SKM-1 (cell line): ENCODE results near the gene RBPJL.
"Not testable (repeated sequence)": the region's sequence is repeated elsewhere in the genome, so short reads cannot be mapped to it uniquely, and the experiment has no call there.

Experiments
- DNase-seq: peaks from one replicate; lab custom pipeline; 2025; ENCODE audit not compliant: unreplicated experiment; lab: John Stamatoyannopoulos, UW

RBPJL gene

GRCh38 chr20:45341579-45341938 lies 34.9 kb downstream of the RBPJL start:
- DNase-seq = no peak

- DNase-seq = no peak
Measured at GRCh38 chr20:45341939-45342854, 35.6 kb downstream of the RBPJL start.

- DNase-seq = no peak
Measured at GRCh38 chr20:45342855-45343531, 36.4 kb downstream of the RBPJL start.

DNA sequence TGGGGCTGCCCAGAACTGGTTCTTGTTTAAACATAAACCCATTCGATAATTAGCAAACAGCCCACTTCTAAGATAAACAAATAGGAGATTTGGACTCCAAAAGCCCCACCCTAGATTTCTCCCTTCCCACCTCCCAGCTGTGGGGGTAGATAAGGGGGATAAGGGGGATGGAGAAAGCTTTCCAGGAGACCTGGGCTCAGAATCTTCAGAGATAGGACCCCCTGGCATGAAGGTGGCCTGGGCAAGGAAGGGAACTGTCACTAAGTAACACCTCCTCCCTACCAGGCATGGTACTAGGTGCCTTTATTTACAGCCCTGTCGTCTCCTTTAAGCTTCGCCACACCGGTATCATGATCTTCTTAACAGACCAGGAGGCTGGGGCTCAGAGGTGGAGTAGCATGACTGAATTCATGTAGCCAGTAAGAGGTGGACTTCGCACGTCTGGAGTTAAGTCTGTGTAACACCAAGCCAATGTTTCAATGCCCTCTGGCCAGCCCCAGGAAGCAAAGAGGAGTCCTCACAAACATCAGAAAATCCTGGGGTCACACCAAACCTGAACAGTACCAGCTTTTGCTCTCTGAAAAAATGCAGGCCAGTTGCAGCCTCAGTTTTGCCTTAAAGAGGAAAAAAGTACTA lies 37.0 kb downstream of the RBPJL start:
- no peak for DNase-seq

GRCh38 chr20:45344168-45344860 lies 37.7 kb downstream of the RBPJL start:
- DNase-seq = peak; percentile 20

GRCh38 chr20:45345104-45345936 lies 38.7 kb downstream of the RBPJL start:
- no peak for DNase-seq

- DNase-seq = no peak
Measured at GRCh38 chr20:45346291-45346718, 39.7 kb downstream of the RBPJL start.

GRCh38 chr20:45346851-45347250 lies 40.2 kb downstream of the RBPJL start:
- DNase-seq = no peak

- DNase-seq = no peak
Measured at GRCh38 chr20:45347297-45347935, 40.8 kb downstream of the RBPJL start.

DNA sequence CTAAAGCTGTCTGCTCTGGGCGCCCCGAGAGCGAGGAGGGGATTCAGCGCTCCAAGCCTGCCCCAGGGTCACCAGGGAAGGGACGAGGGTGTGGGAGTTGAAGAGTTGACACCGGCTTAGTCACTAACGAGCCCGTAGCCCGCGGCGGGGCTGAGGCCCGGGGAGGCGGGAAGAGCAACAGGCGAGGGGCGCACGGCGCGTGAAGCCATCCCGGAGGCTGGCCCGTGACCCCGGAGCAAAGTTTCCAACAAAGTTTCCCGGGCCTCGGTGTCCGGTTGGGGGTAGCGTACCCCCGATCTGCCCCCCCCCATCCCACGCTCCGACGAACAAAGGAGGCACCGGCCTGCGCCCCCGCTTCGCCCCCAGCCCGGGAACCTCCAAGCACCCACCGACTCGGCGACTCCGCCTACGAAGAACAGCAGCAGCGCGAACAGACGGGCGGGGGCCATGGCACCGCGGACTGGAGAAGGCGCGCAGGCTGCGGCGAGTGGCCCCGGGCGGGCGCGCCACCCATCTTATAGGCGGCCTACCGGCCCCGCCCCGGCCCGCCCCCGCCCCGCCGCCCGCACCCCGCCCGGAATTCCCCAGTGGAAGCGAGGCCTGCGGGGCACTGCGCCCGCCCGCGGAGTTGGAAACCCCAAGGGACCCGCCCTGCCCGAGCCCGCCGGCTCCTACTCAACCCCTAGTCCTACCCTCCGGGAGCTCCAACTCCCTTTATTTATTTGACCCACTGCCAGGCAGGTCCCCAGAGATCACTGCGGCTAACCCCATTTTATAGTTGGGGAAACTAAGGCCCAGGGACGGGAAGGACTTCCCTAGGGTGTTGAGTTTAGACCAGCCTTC lies 41.5 kb downstream of the RBPJL start, which contains the start of gene SDC4:
Gene SDC4, minus strand, starts transcription at position 489 of the 843 bp plus-strand sequence. Its CDS starts 40 bp downstream, at position 449.
- no peak for DNase-seq

- no peak for DNase-seq
Measured at GRCh38 chr20:45350217-45350616, 43.6 kb downstream of the RBPJL start.

DNA sequence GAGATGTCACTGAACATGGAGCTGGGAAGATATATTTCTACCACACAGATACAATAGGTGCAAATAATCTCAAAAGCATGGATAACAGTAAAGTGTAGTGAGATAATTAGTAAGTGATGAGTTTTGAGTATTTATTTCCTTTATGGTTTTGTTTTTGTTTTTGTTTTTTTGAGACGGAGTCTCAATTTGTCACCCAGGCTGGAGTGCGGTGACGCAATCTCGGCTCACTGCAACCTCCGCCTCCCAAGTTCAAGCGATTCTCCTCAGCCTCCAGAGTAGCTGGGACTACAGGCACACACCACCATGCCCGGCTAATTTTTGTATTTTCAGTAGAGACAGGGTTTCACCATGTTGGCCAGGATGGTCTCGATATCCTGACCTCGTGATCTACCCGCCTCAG lies 44.2 kb downstream of the RBPJL start:
- DNase-seq = not testable (repeated sequence)

- no peak for DNase-seq
Measured at GRCh38 chr20:45352729-45353128, 46.1 kb downstream of the RBPJL start.

DNA sequence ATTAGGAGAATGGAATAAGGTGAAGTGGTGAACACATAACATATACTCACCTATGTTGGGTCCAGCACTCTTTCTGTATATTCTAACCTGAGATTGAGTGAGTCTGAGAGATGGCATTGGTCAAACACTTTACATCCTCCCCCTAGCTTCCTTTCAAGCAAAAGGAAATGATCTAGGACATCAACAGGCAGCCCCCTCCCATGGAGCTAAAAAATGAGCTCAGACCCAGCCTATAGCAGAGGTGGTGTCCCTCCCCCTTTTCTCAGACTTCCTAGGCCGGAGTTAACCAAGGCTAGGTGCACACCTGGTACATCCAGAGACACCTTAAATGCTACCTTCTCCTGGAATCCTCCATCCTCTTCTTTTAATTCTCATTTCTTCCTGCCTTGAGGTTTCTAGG lies 47.1 kb downstream of the RBPJL start:
- DNase-seq = no peak

DNA sequence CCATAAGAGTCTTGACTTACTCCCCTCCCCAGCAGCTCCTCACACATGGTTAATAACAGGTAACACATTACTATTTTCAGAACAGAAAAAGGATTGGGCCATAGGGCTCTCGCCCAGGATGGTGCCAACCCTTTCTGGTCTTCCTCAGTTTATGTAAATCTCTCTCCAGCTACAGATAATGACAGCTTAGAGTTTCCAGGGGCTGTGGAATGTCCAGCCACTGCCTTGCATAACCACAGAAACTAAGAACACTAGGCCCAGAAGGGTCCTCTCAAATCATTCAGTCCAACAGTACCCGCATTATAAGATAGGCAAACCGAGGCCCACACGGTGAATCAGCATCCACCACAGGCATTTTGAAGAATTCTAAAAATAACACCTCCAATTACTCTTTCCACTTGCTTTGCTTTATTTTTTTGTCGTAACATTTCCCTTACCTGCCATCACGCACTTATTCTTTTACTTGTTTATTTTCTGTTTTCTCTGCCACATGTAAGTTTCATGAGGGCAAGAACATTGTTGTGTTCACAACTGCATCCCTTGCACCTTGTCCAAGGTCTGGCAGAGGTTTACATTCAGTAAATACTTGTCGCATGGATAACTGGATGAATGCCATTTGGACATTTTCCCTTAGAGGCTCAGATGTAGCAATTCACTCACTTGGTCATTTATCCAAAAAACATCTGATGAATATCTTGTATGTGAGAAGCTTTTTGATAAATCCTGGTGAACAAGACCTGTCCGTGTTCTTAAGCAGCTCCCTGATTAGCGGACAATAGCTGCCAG lies 48.0 kb downstream of the RBPJL start:
- no peak for DNase-seq

DNA sequence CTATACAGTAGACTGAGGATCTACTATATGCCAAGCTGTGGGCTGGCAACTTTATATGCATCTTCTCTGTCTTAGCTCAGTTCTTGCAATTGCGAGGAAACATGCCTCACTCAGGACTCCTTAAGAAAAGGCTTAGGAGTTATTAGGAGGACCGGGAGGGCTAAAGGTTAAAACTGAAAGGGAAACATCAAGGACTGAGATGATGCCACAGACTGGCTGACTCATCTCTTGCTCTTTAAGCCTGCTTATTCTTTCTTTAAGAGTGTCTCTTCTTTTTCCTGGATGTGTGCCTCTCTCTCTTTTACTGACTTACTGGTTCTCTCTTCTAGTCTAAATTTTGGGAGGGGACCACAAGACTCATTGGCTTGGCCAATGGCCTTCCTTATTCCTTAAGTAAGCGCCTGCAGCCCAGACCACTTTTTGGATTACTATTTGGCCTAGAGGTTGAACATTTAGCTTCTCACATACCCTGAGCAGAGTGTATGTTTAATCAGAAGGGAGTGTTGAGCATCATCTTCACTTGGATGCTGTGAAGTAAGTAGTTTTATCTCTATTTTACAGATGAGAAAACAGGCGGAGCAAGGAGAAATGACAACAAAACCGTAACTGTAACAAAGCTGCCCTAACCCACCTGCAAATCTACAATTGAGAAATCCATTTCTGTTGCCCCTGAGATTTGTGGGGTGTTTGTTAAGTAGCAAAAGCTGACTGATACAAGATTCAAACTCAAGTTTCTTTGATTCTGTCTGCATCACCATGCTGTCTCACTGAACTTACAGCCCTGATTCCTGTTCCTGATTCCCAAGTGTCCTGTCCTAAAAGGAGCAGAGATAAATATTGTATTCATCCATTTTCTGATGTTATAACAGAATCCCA lies 48.8 kb downstream of the RBPJL start:
- DNase-seq = no peak
